HG03139 (cell line): ENCODE data around the gene CCDC110.

Experiments used
- ATAC-seq: cut with Tn5 transposase; IDR thresholded peaks from one replicate; pipeline ENCODE4 v1.9.1; 2021; ENCODE audit not compliant: unreplicated experiment

Gene CCDC110

GRCh38 chr4:185473247-185473646 is 1.7 kb upstream of the CCDC110 start:
- ATAC-seq, result no peak

GRCh38 chr4:185472103-185472542 is 590 bp upstream of the CCDC110 start:
- ATAC-seq, result no peak

- peak; percentile 7 for ATAC-seq
Observed at GRCh38 chr4:185470501-185471195, 885 bp downstream of the CCDC110 start.

- no peak for ATAC-seq
Observed at GRCh38 chr4:185469580-185470154, 1.9 kb downstream of the CCDC110 start.

GRCh38 chr4:185468999-185469398 is 2.5 kb downstream of the CCDC110 start:
- ATAC-seq, result no peak

GRCh38 chr4:185467991-185468390 is 3.5 kb downstream of the CCDC110 start:
- no peak for ATAC-seq

GRCh38 chr4:185467101-185467500 is 4.4 kb downstream of the CCDC110 start:
- ATAC-seq, result no peak

- ATAC-seq, result no peak
Observed at GRCh38 chr4:185465707-185466106, 5.8 kb downstream of the CCDC110 start.

DNA sequence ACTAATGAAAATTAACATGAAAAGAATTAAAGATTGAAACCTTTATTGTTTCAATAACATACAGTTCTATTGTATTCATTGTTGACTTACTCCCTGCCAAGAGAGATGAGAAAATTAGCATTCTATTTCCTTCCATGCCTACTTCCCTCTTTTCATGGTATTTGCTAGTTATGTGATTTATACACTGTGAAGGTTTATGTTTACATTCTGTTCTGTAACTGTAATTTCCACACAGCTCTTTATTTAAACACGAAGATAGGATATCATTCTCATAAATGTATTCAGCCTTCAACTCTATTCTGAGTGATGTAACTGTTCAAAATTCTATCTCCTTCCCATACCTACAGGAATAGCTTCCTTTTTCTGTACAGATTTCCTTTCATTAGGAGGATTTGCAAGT is 6.6 kb downstream of the CCDC110 start:
- ATAC-seq, result no peak

DNA sequence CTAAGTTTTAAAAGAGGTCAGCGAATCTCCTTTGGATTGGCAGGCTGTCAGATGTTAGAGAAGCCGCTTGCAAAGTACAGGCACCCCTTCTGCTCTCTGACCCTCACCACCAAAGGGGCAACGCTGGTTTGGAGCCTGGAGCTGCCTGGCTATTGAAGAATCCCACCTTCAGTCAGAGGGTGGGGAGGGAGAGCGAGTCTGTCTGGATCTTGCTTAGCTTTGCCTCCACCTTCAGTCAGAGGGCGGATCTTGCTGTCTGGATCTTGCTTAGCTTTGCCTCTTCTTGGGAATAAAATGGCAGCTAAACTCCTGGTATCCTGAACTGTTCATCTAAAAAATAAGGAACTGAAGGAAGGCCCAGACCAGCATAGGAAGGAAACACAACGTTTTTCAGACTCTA is 7.3 kb downstream of the CCDC110 start:
- no peak for ATAC-seq

GRCh38 chr4:185463541-185463940 is 8.0 kb downstream of the CCDC110 start:
- ATAC-seq, result no peak

- ATAC-seq, result no peak
Observed at GRCh38 chr4:185461565-185461964, 10.0 kb downstream of the CCDC110 start.

GRCh38 chr4:185457136-185457535 is 14.4 kb downstream of the CCDC110 start:
- ATAC-seq, result no peak

- no peak for ATAC-seq
Observed at GRCh38 chr4:185456131-185456530, 15.4 kb downstream of the CCDC110 start.

DNA sequence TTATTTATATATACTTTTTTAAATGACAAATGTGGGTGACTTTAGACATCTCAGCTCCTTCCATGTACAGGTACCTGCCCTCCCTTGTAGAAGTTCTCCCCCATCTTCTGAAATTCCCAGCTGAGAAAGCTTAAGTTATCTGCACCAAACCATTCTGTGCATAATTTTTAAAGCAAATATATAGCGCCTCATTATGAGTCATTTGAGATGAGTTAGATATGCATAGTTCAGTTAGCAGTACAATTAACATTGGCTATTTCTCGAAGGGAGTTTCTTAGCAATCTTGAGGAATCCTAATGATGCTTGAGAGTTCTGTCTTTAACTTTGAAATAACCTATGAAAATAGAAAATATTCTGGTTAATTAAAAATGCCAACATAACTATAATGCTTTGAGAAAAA is 26.3 kb downstream of the CCDC110 start:
- no peak for ATAC-seq

DNA sequence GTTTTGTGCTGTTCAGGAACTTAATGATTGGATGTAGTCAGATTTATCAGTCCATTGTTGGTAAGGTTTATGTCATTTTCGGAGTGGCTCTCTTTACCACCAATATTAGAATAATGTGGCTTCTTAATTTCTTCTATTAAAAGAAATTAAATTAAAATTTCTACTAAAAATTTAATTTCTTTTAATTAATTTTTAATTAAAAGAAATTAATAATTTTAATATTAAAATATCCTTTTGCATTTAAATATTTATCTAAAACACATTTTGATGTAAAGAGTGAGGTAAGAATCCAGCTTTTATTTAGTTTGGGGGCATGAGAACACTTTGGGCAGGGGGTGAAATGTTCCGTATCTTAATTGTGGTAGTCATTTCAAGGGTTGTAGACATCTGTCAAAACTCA is 30.1 kb downstream of the CCDC110 start:
- ATAC-seq, result no peak

- no peak for ATAC-seq
Observed at GRCh38 chr4:185437809-185438208, 33.7 kb downstream of the CCDC110 start.

GRCh38 chr4:185435466-185435865 is 36.1 kb downstream of the CCDC110 start:
- no peak for ATAC-seq

DNA sequence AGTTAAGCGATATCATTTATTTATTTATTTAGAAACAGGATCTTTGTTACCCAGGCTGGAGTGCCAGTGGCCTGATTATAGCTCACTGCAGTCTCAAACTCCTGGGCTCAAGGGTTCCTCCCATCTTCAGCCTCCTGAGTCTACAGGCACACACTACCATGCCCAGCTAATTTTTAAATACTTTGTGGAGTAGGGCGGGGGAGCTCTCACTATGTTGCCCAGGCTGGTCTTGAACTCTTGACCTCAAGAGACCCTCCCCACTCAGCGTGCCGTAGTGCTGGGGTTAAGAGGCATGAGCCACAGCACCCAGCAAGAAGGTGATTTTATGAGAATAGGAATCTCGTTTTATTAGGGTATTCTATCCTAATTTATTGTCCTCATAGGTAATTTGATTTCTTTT is 41.9 kb downstream of the CCDC110 start:
- ATAC-seq, result no peak

- ATAC-seq, result no peak
Observed at GRCh38 chr4:185426960-185427688, 44.4 kb downstream of the CCDC110 start.

DNA sequence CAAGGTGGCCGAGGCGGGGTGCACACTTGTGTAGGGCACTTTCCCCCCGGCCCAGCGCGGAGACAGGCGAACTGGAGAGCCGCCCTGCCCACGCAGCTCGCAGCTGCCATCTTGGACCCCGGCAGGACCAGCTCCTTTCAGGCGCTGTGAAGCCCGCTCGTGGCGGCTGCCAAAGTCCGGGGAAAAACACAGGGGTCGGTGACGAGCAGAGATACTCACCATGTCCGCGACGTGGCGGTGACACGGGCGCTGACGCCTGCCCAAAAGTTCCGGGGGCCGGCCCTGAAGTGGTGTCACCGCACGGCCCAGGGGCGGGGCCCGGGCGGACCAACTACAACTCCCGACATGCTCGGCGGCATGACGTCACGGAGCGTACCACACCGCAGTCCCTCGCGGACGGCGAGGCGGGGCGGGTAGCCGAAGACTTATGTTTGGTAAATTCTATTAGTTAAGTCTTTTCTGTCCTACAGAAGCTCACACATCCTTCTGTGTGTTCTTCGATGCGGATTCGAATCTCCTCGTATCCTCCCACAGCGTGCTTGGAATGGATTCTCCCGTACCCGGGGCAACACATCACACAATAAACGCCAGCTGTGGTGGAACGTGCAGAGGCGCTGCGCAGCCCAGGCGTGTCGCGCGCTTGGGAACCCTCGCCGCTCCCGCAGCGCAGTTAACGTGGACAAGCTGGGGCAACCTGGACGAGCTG is 45.7 kb downstream of the CCDC110 start, which contains the start of gene UFSP2:
UFSP2 (minus strand) TSS at position 318 of the 706 bp plus-strand sequence; CDS start at position 222, 96 bp downstream.
- ATAC-seq, result peak; percentile 94
